Upper lobe of right lung (tissue), 1 donor: Measurements from ENCODE around the gene NCF4. TPM values are rescaled to one million over a fixed set of nuclear protein-coding genes. Genes with fewer than 3 reads are reported as not detected.
A peak's percentile ranks its signal among the peaks of the same experiment; 100 is the strongest.

Source experiments
- ATAC-seq: fragments of 200-7000 bp; cut with Tn5 transposase; one replicate; pipeline ENCODE4 v1.9.1; 2020; ENCODE audit warnings: mild to moderate bottlenecking, moderate library complexity
- DNase-seq: peaks from one replicate; pipeline ENCODE4 v3.0.0-alpha.2; 2020
- H3K27ac ChIP-seq: fragments of 200-600 bp; one replicate; pipeline ENCODE4 v1.8.0; 2022
- H3K27me3 ChIP-seq: fragments of 200-600 bp; one replicate; pipeline ENCODE4 v1.8.0; 2022; ENCODE audit warnings: mild to moderate bottlenecking
- H3K36me3 ChIP-seq: fragments of 200-600 bp; one replicate; pipeline ENCODE4 v1.8.0; 2022
- H3K4me1 ChIP-seq: fragments of 200-600 bp; one replicate; pipeline ENCODE4 v1.8.0; 2022
- H3K4me3 ChIP-seq: fragments of 200-600 bp; one replicate; pipeline ENCODE4 v1.8.0; 2022; ENCODE audit warnings: mild to moderate bottlenecking
- H3K9me3 ChIP-seq: fragments of 200-600 bp; one replicate; pipeline ENCODE4 v1.8.0; 2022
- CTCF ChIP-seq: fragments of 200-600 bp; IDR thresholded peaks from one replicate; pipeline ENCODE4 v1.8.0; 2022; ENCODE audit warnings: antibody characterized with exemption
- intact Hi-C: fragments of 100-400 bp; cut with DNase I; formaldehyde crosslinking; loops from one replicate; pipeline ENCODE4 v1.11.0; 2022
- total RNA-seq: library from RNA; stranded (reverse); fragmentation: NEBNext Ultra II Directional; extraction: Animal tissue kit (Norgen Biotek cat#: 25700); gene quantifications from one replicate; pipeline ENCODE4 v1.2.1, GENCODE V29; 2021
- donor health status: DM: no; HTN: yes; CAD: no; lungs with severe emphysema.

Gene NCF4
- total RNA-seq, 1 donor from 2014 or later: 37.0 TPM

DNA sequence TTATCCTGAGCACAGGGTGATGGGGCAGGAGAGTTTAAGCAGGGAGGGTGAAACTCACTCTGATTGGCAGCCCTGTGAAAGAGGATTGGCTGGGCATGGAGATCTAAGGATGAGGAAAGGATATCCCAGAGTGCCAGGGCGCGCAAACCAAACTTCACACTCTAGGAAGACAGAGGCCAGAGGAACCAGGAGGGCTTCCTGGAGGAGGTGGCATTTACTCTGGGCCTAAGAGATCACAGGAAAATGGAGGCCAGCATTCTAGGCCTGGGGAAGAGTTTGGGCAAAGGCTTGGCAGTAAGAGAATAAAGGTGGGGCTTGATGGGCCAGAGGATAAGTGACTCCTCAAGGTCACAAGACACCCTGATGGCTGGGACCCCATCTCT is 377 bp upstream of the NCF4 start:
- H3K9me3 ChIP-seq: no peaks in the 10 kb centered on the region
- no peaks in the 10 kb centered on the region for H3K27me3 ChIP-seq
- no peak for TF ChIP-seq CTCF
- peak; percentile 21 for DNase-seq
- intact Hi-C loops: no loop called here
- H3K27ac ChIP-seq: peak overlapping the region; percentile 87
- ATAC-seq: no peak
- no peak overlapping the region for H3K4me3 ChIP-seq
- peaks cover 16% of the 10 kb centered on the region for H3K4me1 ChIP-seq
- H3K36me3 ChIP-seq: no peaks in the 10 kb centered on the region

DNA sequence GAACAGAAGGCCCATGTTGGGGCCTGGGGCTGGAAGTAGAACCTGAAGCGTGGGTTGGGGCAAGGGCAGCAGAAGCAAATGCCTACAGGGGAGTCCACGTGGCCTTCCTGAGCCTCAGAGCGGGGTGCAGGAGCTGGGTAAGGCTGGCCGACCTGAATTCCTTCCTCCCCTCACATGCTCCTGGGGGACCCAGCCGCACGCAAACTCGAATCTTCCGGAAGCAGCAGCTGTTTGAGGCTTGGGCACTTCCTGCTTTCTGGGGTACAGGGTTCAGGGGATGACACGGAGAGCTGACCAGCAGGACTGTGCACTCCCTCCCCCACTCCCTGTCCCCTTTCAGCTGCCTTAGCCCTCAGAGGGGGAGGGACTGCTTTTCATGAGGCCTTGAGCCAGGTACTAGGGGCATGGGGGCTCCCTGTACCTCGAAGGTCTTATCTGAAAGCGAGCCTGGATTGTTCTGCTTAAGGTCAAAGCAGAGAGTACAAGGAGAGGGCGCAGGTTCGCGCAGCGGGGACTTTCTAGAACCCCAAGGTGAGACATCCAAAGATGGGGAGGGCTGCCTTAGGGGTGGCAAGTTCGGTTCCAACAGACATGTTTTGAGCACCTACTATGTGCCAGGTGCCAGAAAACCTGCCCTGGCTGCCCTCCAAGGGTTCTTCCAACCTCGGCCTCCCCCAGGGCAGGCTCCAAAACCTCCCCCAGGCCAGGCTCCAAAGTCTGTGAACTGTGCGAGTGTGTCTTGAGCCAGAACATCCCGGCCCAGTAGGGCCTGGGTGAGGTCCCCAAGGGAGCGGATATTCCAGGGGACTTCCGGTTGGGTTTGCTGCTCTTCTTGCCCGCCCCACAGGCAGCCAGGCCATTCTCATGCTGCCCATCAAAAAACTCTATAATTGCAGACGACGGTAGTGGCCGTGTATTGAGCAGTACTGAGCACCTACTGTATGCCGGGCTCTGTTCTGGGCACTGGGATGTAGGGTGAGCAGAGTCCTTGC is 1.7 kb downstream of the NCF4 start:
- DNase-seq (peak; percentile 64), ATAC-seq (peak; percentile 47)
- Histone ChIP-seq H3K27me3 (no peaks in the 10 kb centered on the region), H3K36me3 (no peaks in the 10 kb centered on the region), H3K9me3 (no peaks in the 10 kb centered on the region), H3K27ac (peak overlapping the region; percentile 87), H3K4me3 (peak overlapping the region; percentile 47), H3K4me1 (peaks cover 10% of the 10 kb centered on the region)
- no peak for TF ChIP-seq CTCF
- intact Hi-C loops: no loop called here

DNA sequence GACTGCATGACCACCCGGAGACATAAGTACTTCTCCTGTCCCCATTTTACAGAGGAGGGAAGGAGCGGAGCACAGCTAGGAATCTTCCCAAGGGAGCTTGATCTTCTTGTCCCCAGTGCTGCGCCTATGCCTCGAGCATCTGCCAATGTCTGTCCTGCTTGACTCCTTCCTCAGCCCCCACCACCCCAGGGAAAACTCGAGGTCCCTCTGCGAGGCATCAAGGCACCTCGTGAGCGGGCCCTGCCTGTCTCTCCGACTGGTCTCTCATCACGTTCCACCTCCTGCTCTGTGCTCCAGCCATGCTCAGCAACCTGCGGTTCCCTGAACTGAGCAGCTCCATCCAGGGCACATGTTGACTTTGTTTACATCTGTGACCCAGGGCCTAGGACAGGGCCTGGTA is 2.5 kb downstream of the NCF4 start:
- Histone ChIP-seq H3K4me3 (no peak overlapping the region), H3K27me3 (no peaks in the 10 kb centered on the region), H3K9me3 (no peaks in the 10 kb centered on the region), H3K36me3 (no peaks in the 10 kb centered on the region), H3K4me1 (peaks cover 10% of the 10 kb centered on the region), H3K27ac (no peak overlapping the region)
- intact Hi-C loops: no loop called here
- DNase-seq: peak; percentile 50
- TF ChIP-seq CTCF: no peak
- ATAC-seq: no peak

DNA sequence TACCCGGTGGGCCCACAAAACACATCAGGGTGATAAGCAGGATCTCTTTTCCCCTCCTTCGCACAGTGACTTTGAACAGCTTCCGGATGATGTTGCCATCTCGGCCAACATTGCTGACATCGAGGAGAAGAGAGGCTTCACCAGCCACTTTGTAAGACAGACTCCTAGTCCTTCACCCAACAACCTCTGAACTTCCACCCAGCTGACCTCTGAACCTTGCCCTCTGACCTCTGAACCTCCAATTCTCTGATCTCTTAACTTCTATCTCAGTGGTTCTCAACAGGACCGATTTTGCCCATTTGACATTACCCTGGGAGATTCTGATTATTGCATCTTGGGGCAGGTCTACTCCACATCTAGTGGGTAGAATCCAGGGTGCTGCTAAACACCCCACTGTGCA is 3.2 kb downstream of the NCF4 start:
- peaks cover 10% of the 10 kb centered on the region for H3K4me1 ChIP-seq
- no peak overlapping the region for H3K4me3 ChIP-seq
- no peaks in the 10 kb centered on the region for H3K27me3 ChIP-seq
- no peak for ATAC-seq
- no peaks in the 10 kb centered on the region for H3K36me3 ChIP-seq
- no peak for DNase-seq
- H3K27ac ChIP-seq: no peak overlapping the region
- intact Hi-C loops: no loop called here
- no peak for TF ChIP-seq CTCF
- H3K9me3 ChIP-seq: no peaks in the 10 kb centered on the region

- no peaks in the 10 kb centered on the region for H3K36me3 ChIP-seq
- H3K27me3 ChIP-seq: no peaks in the 10 kb centered on the region
- intact Hi-C loops: no loop called here
- no peak overlapping the region for H3K4me3 ChIP-seq
- DNase-seq: peak; percentile 57
- TF ChIP-seq CTCF: no peak
- H3K4me1 ChIP-seq: peaks cover 10% of the 10 kb centered on the region
- H3K9me3 ChIP-seq: no peaks in the 10 kb centered on the region
- no peak overlapping the region for H3K27ac ChIP-seq
- ATAC-seq: no peak
Observed at GRCh38 chr22:36864454-36865215, 3.8 kb downstream of the NCF4 start.
